ENCODE data around the gene RANBP9.

The RANBP9 gene

DNA sequence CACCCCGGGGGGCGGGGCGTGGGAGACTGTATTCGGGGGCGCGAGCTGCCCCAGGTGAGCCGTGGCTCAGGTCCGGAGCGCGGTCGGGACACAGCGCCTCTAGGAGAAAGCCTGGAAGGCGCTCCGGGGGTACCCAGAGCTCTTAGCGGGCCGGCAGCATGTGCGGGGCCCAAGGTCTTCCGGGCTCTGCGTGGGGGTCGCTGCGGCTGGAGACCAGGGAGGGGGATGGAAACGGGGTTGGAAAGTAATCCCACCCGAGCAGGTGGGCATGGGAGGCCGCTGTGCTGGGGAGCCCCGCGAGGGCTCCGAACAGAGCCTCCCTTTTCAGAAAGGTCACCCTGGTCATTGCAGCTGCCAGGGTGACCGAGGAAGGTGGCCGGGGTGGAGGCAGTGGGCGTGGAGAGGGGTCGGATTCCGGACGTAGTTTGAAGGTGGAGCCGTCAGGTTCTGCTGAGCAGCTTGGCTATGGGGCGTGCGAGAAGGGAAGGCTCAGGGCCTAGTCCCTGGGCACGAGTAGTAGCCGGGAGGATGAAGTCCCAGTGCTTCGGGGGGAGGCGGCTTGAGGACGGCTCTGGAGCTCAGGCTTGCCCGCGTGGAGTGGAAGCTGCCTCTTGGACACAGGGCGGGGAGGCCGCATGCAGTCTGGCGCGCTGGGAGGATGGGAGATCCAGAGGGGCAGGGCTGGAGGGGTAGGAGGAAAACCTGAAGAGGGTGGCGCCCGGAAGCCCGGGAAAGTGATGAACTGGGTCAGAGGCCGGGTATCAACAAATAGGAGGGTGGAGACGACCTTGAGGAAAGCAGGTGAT, 136.9 kb downstream of the RANBP9 start, which contains the start of gene SIRT5 (continued):
- TF ChIP-seq ZNF623 (tag by site-specific recombination; IDR thresholded peaks at IDR 0.05) (no peak), ZNF394 (tag by site-specific recombination; IDR thresholded peaks at IDR 0.05; ENCODE audit: borderline replicate concordance) (no peak; the same call in 1 of the 2 replicates), ZNF248 (tag by site-specific recombination; IDR thresholded peaks at IDR 0.05) (no peak), KLF1 (tag by site-specific recombination; IDR thresholded peaks at IDR 0.05) (peak; percentile 83), ATF2 (tag by site-specific recombination; IDR thresholded peaks at IDR 0.05; ENCODE audit: low read depth) (no peak), HIC1 (tag by site-specific recombination; IDR thresholded peaks at IDR 0.05) (peak; percentile 98), ZNF174 (tag by site-specific recombination; IDR thresholded peaks at IDR 0.05) (no peak), ZNF521 (tag by site-specific recombination; IDR thresholded peaks at IDR 0.05) (no peak), ZNF112 (tag by site-specific recombination; IDR thresholded peaks at IDR 0.05) (no peak), TCF7L2 (IDR thresholded peaks at IDR 0.05; ENCODE audit: borderline replicate concordance, low read depth, low read length) (no peak), ZFHX2 (tag by site-specific recombination; conservative IDR thresholded peaks at IDR 0.05) (peak; percentile 91), ZNF510 (tag by site-specific recombination; IDR thresholded peaks at IDR 0.05; ENCODE audit: insufficient replicate concordance) (no peak), ZNF548 (tag by site-specific recombination; IDR thresholded peaks at IDR 0.05) (no peak), HOXA7 (CRISPR knock-in tag; IDR thresholded peaks at IDR 0.05; ENCODE audit: borderline replicate concordance) (no peak), ZNF140 (tag by site-specific recombination; IDR thresholded peaks at IDR 0.05) (no peak), ZNF155 (tag by site-specific recombination; IDR thresholded peaks at IDR 0.05) (no peak), ZNF214 (tag by site-specific recombination; IDR thresholded peaks at IDR 0.05; ENCODE audit: borderline replicate concordance) (no peak), YY1 (tag by site-specific recombination; IDR thresholded peaks at IDR 0.05) (no peak), ZNF138 (tag by site-specific recombination; IDR thresholded peaks at IDR 0.05; ENCODE audit: borderline replicate concordance) (no peak), ZBTB26 (tag by site-specific recombination; optimal IDR thresholded peaks at IDR 0.05) (peak; percentile 81), SP2 (tag by site-specific recombination; IDR thresholded peaks at IDR 0.05) (peak; percentile 91), ZNF19 (tag by site-specific recombination; IDR thresholded peaks at IDR 0.05; ENCODE audit: low read depth) (no peak), ZNF184 (tag by site-specific recombination; IDR thresholded peaks at IDR 0.05) (no peak), ZNF670 (tag by site-specific recombination; IDR thresholded peaks at IDR 0.05; ENCODE audit: low read depth) (no peak), ZNF10 (tag by site-specific recombination; IDR thresholded peaks at IDR 0.05) (peak; percentile 97), RBAK (tag by site-specific recombination; IDR thresholded peaks at IDR 0.05) (no peak), ZBTB17 (tag by site-specific recombination; IDR thresholded peaks at IDR 0.05) (peak; percentile 87), ZNF777 (tag by site-specific recombination; IDR thresholded peaks at IDR 0.05; ENCODE audit: borderline replicate concordance) (no peak), ZNF274 (IDR thresholded peaks at IDR 0.05; ENCODE audit: low read length) (no peak), ZNF274 (tag by site-specific recombination; IDR thresholded peaks at IDR 0.05; ENCODE audit: borderline replicate concordance) (no peak), ZNF768 (tag by site-specific recombination; IDR thresholded peaks at IDR 0.05) (no peak), ZNF843 (tag by site-specific recombination; IDR thresholded peaks at IDR 0.05) (no peak), IKZF3 (tag by site-specific recombination; IDR thresholded peaks at IDR 0.05) (peak; percentile 46; the same call in 1 of the 2 replicates), ZNF555 (tag by site-specific recombination; conservative IDR thresholded peaks at IDR 0.05) (no peak)
- TF ChIP-seq, protein P1, sequence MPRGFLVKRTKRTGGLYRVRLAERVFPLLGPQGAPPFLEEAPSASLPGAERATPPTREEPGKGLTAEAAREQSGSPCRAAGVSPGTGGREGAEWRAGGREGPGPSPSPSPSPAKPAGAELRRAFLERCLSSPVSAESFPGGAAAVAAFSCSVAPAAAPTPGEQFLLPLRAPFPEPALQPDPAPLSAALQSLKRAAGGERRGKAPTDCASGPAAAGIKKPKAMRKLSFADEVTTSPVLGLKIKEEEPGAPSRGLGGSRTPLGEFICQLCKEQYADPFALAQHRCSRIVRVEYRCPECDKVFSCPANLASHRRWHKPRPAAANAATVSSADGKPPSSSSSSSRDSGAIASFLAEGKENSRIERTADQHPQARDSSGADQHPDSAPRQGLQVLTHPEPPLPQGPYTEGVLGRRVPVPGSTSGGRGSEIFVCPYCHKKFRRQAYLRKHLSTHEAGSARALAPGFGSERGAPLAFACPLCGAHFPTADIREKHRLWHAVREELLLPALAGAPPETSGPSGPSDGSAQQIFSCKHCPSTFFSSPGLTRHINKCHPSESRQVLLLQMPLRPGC (tag by site-specific recombination; IDR thresholded peaks at IDR 0.05) = 0 out of 2 replicates have a peak, but pooled peaks have one; percentile 51
